ENCODE data around the gene PMEPA1.

- TF ChIP-seq, protein P1, sequence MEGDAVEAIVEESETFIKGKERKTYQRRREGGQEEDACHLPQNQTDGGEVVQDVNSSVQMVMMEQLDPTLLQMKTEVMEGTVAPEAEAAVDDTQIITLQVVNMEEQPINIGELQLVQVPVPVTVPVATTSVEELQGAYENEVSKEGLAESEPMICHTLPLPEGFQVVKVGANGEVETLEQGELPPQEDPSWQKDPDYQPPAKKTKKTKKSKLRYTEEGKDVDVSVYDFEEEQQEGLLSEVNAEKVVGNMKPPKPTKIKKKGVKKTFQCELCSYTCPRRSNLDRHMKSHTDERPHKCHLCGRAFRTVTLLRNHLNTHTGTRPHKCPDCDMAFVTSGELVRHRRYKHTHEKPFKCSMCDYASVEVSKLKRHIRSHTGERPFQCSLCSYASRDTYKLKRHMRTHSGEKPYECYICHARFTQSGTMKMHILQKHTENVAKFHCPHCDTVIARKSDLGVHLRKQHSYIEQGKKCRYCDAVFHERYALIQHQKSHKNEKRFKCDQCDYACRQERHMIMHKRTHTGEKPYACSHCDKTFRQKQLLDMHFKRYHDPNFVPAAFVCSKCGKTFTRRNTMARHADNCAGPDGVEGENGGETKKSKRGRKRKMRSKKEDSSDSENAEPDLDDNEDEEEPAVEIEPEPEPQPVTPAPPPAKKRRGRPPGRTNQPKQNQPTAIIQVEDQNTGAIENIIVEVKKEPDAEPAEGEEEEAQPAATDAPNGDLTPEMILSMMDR (IDR thresholded peaks at IDR 0.05): no peak
- TF ChIP-seq EP300 (IDR thresholded peaks at IDR 0.05): no peak
- no peak for TF ChIP-seq POLR2A (IDR thresholded peaks at IDR 0.05)
- no peak for TF ChIP-seq POLR2AphosphoS5 (IDR thresholded peaks at IDR 0.05)
Measured at GRCh38 chr20:57670288-57671071, 39.3 kb downstream of the PMEPA1 start.
